DMS79 treated with DMSO at 0.1 percent for 48 hours (cell line): ENCODE results near the gene BAMBI.

Experiments used
- DNase-seq: peaks from one replicate; lab custom pipeline; 2025; lab: John Stamatoyannopoulos, UW

BAMBI gene

GRCh38 chr10:28676326-28676967 is 874 bp upstream of the BAMBI start:
- no peak for DNase-seq

DNA sequence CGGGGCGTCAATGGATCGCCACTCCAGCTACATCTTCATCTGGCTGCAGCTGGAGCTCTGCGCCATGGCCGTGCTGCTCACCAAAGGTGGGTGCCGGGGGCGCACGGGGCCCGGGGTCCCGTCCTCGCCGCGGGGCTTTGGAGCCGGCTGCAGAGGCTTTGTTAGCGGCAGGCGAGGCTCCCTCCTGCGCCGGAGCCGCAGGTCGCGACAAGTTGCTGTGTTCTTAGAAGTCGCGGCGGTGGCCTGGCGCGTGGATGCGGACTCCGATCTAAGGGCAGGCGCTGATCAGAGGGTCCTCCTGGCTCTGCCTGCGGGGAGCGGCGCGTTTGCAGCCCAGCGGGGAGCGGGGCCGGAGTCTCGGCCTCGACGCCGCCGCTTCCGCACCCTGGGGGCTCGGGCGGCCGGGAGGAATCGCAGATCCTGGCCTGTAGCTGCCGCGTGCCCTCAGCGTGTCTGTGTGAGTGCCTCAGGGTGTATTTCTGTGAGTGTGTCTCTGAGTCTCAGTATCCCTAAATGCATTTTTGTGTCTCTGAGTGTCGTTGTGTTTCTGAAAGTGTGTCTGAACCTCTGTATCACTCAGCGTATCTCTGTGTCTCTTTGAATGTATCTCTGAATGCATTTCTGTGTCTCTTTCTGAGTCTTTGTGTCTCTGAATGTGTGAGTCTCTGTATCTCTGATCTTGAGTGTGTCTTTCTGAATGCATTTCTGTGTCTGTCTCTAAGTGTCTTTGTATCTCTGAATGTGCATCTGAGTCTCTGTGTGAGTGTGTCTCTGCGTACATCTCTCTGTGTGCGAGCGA is 766 bp downstream of the BAMBI start:
- DNase-seq, result no peak

GRCh38 chr10:28678687-28679457 is 1.6 kb downstream of the BAMBI start:
- peak; percentile 1 for DNase-seq

DNA sequence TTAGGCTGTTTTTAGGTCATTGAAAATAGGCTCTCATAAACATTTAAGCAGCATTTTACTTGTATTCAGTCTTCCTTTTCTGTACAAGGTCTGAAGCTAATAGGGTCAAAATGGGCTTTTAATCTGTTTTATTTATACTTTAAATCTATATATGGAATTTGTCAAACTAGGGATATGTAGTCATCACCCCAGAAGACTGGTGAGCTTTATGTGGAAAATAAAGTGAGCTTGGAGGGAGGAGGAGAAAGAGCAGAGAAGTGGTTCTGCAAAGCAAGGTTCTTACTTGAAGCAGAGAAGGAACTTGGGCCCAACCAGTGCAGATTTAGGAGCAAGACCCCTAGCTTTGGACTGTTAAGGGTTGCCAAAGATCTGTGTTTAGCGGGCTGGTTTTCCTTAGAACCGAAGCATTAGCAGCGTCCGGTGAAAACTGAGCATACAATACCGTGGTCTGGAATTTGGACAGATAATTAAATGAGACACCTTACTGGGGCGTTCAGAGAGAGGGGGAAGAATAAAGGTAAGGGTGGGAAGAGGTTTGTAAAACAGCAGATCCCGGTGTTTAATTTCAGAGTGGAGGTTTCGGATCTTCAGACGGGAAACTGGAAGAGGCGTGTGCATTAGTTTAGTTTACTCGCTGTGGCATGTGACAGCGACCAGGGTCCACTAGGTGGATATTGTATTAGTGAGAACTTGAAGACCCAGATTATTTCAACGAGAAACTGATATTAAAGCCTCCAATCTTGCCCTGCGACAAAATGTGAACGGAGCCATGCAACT is 2.4 kb downstream of the BAMBI start:
- no peak for DNase-seq

DNA sequence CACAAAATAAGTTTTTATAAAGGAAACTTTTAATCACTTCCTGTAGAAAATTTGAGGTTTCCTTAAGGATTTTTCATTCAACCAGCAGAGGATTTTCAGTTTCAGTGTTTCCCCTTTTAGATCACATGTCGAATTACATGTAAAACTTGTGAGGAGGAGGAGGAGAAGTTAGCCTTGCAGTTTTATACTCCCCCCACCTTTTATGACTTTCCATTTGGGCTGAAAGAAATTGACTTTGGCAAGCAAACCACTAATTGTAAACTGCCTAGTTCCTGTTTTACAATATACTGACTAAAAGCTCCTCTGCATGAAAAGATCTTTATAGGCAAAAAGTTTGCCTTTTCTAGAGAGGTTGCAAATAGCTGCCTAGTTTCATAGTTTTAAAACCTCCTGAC is 3.0 kb downstream of the BAMBI start:
- no peak for DNase-seq

DNA sequence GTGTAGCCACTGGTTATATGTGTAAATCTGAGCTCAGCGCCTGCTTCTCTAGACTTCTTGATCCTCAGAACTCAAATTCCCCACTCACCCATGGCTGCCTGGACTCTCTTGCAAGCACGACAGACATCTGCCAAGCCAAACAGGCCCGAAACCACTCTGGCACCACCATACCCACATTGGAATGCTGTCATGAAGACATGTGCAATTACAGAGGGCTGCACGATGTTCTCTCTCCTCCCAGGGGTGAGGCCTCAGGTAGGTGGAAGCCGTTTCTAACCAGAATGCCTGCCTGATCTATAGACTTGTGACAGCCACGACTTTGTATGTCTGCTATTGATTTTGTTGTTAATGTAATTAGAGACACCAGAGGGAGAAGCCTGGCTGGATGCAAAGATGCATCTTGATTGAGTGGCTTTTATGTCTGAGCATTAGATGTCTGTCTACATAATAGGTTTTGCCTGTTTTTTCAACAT is 4.0 kb downstream of the BAMBI start:
- DNase-seq, result no peak

DNA sequence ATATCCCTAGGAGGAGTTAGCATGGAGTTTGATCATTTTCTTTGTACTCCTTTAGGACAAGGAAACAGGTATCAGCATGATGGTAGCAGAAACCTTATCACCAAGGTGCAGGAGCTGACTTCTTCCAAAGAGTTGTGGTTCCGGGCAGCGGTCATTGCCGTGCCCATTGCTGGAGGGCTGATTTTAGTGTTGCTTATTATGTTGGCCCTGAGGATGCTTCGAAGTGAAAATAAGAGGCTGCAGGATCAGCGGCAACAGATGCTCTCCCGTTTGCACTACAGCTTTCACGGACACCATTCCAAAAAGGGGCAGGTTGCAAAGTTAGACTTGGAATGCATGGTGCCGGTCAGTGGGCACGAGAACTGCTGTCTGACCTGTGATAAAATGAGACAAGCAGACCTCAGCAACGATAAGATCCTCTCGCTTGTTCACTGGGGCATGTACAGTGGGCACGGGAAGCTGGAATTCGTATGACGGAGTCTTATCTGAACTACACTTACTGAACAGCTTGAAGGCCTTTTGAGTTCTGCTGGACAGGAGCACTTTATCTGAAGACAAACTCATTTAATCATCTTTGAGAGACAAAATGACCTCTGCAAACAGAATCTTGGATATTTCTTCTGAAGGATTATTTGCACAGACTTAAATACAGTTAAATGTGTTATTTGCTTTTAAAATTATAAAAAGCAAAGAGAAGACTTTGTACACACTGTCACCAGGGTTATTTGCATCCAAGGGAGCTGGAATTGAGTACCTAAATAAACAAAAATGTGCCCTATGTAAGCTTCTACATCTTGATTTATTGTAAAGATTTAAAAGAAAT is 4.8 kb downstream of the BAMBI start:
- DNase-seq, result no peak

GRCh38 chr10:28684157-28684985 is 7.0 kb downstream of the BAMBI start:
- DNase-seq, result peak; percentile 18

DNA sequence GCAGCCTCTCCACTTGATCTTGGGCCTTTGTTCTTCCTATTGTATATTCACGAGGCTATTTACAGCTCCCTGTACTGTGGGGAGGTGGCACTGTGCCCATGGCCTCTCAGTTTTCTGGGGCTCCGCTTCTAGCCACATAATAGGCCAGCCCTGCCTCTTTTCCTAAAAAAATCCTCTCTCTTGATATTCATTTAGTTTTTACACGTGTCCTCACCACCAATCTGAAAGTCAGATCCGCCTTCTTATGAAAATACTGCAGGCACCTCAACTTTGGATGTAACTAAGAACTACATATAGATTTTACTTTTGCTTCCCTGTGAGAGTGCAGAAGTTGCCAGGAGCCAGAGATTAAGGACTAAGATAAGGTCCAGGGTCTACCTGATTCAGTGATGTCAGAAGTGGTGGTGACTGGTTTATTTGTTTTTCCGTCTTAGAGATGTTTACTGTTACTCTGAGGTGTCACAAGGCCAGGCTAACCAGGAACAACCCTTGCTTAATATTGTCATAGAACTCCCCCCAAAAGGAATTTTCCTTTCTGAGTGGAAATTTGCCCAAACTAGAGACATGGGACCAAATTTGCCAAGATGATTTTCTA is 7.8 kb downstream of the BAMBI start:
- DNase-seq, result peak; percentile 18

GRCh38 chr10:28685717-28686116 is 8.4 kb downstream of the BAMBI start:
- no peak for DNase-seq

- no peak for DNase-seq
Measured at GRCh38 chr10:28686835-28687682, 9.7 kb downstream of the BAMBI start.

DNA sequence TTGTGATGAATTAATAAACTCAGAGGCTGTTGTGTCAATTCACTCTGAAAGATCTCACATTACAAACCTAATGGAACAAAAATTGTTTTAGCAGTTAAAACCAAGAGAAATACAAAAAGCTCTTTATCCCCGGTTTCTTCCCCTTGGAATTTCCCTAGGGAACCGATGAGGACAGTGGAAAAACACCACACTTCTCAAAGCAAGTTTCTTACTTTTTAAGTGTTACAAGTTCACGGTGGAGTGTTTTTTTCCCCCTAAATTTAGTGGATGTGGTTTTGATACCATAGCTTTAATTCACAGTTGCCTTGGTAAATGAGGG is 10.3 kb downstream of the BAMBI start:
- no peak for DNase-seq

DNA sequence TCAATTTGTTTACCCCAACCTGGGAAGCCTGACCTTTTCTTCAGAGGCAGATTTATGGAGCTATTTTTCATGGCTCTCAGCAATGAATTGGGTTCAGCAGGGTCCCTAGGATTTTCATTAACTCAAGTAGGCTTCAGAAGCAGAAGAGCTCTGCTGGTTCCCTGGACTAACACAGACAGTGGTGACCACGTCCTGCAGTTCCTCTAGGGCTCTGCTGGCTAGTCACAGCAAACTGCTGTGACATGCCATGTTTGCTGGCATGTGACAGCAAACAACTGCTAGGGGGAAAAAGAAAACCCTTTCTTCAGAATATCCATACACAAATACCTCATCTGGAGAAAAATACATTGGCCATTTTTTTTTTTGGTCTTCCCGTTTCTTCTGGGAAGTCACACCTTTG is 13.2 kb downstream of the BAMBI start:
- DNase-seq, result no peak

- DNase-seq, result no peak
Measured at GRCh38 chr10:28691187-28691694, 13.9 kb downstream of the BAMBI start.

- DNase-seq, result no peak
Measured at GRCh38 chr10:28692050-28692449, 14.7 kb downstream of the BAMBI start.

DNA sequence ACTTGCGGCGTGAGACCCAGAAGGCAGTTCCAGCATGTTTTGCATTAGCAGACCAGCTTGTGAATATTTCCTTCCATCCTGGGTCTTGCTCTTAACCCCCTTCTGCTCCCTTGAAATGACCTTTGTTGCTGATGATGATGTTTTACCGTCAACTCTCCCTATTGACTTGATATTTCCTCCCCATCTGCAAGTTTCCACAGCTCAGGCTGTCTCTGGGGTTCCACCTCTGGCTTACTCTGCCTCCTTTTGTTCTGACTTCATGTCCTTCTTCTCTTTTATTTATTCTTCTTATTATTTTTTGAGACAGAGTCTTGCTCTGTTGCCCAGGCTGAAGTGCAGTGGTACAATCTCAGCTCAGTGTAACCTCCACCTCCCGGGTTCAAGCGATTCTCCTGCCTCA is 17.2 kb downstream of the BAMBI start:
- no peak for DNase-seq

GRCh38 chr10:28698075-28698474 is 20.8 kb downstream of the BAMBI start:
- no peak for DNase-seq

DNA sequence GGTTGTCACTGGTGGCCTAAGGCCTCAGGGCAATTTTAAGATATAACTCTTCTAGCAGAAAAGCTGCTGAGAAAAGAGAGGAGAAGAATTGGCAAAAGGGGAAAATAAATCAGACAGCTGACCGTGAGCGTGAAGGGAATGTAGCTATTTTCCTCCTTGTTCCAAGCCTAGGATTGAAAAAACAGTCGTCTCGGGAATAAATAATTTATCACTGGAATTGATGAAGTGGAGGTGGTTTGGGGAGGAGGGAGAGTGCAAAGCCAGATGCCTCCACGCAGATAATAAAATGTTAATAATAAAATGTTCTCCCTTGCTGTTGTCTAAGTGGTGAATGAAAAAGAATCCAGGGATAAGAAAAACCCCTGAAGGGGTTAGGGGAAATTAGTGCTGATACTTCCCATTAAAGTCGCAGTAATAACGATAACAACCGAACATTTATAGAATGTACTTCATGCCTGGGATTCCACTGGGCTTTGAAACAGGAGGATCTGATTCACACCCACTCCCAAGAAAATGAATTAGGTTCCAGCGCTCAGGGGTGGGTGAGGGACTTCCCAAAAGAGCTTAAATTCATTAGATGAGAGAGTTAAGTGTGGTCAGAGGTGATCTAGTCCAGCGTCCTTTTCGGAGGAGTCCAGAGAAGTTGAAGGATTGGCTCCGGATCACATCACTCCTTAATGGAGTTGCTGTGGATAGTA is 27.3 kb downstream of the BAMBI start:
- DNase-seq, result no peak
